Neural progenitor cell (in vitro differentiated cells): Measurements from ENCODE around the gene ADARB2. TPM values are rescaled to one million over a fixed set of nuclear protein-coding genes. Genes with fewer than 3 reads are reported as not detected.

ENCODE experiments used
- DNase-seq: peaks from one replicate; pipeline ENCODE4 v3.0.0-alpha.2; 2016; ENCODE audit warnings: low spot score
- H2AFZ ChIP-seq: fragments of 200-600 bp; sonication (generic); replicated peaks from 2 replicates; pipeline ENCODE4 v1.6.1; 2016; ENCODE audit warnings: antibody characterized with exemption
- H3F3A ChIP-seq: fragments of 200-600 bp; sonication (generic); 2 replicates; pipeline ENCODE4 v1.6.1; 2016; ENCODE audit warnings: antibody characterized with exemption, low read depth
- H3K27ac ChIP-seq: fragments of 200-600 bp; sonication (generic); 2 replicates; pipeline ENCODE4 v1.5.1; 2016; ENCODE audit warnings: mild to moderate bottlenecking
- H3K27me3 ChIP-seq: fragments of 200-600 bp; sonication (generic); 2 replicates; pipeline ENCODE4 v1.6.1; 2016; ENCODE audit warnings: mild to moderate bottlenecking, moderate library complexity
- H3K36me3 ChIP-seq: fragments of 200-600 bp; sonication (generic); 2 replicates; pipeline ENCODE4 v1.5.1; 2016
- H3K4me1 ChIP-seq: fragments of 200-600 bp; sonication (generic); 2 replicates; pipeline ENCODE4 v1.6.1; 2016; ENCODE audit warnings: mixed run types
- H3K4me2 ChIP-seq: fragments of 200-600 bp; sonication (generic); 2 replicates; pipeline ENCODE4 v1.6.1; 2016
- H3K4me3 ChIP-seq: fragments of 200-600 bp; sonication (generic); 2 replicates; pipeline ENCODE4 v1.5.1; 2016
- H3K79me2 ChIP-seq: fragments of 200-600 bp; sonication (generic); 2 replicates; pipeline ENCODE4 v1.6.1; 2016; ENCODE audit warnings: low read depth
- H3K9ac ChIP-seq: fragments of 200-600 bp; sonication (generic); 2 replicates; pipeline ENCODE4 v1.6.1; 2016
- H3K9me3 ChIP-seq: fragments of 200-600 bp; sonication (generic); 2 replicates; pipeline ENCODE4 v1.5.1; 2016; ENCODE audit warnings: low read depth
- H4K20me1 ChIP-seq: fragments of 200-600 bp; sonication (generic); 2 replicates; pipeline ENCODE4 v1.6.1; 2016; ENCODE audit warnings: low read depth
- H3K27ac Mint-ChIP-seq: 3 replicates; pipeline ENCODE4 v1.8.0; 2021; ENCODE audit warnings: mixed read lengths
- H3K27me3 Mint-ChIP-seq: 2 replicates; pipeline ENCODE4 v1.8.0; 2022; ENCODE audit warnings: low read depth, mild to moderate bottlenecking, inconsistent platforms, moderate library complexity, mixed read lengths; ENCODE audit not compliant: insufficient read depth
- H3K36me3 Mint-ChIP-seq: 3 replicates; pipeline ENCODE4 v1.8.0; 2021; ENCODE audit warnings: mixed read lengths
- H3K4me1 Mint-ChIP-seq: 3 replicates; pipeline ENCODE4 v1.8.0; 2021; ENCODE audit warnings: mixed read lengths
- H3K4me3 Mint-ChIP-seq: 3 replicates; pipeline ENCODE4 v1.8.0; 2021; ENCODE audit warnings: mild to moderate bottlenecking, moderate library complexity, mixed read lengths
- H3K9me3 Mint-ChIP-seq: 3 replicates; pipeline ENCODE4 v1.8.0; 2020; ENCODE audit warnings: mixed read lengths
- EZH2 ChIP-seq: fragments of 200-600 bp; sonication (generic); IDR thresholded peaks from 2 replicates; pipeline ENCODE4 v1.6.1; 2017; ENCODE audit warnings: antibody characterized with exemption, mild to moderate bottlenecking, moderate library complexity
- EZH2phosphoT487 ChIP-seq: fragments of 200-600 bp; sonication (generic); IDR thresholded peaks from 2 replicates; pipeline ENCODE4 v1.6.1; 2017; ENCODE audit warnings: antibody characterized with exemption
- total RNA-seq: library from RNA; depleted of rRNA; stranded (reverse); fragments of >200 nt; gene quantifications from 2 replicates; pipeline ENCODE4 v1.2.3, GENCODE V29; 2015; ENCODE audit warnings: low replicate concordance
- TF ChIP-seq, protein P1 (sequence below): fragments of 200-600 bp; sonication (generic); IDR thresholded peaks from 2 replicates; pipeline ENCODE4 v1.5.1; 2017; ENCODE audit warnings: antibody characterized with exemption, mild to moderate bottlenecking

Gene ADARB2
- total RNA-seq, 1 donor from 2014 or later: not detected

DNA sequence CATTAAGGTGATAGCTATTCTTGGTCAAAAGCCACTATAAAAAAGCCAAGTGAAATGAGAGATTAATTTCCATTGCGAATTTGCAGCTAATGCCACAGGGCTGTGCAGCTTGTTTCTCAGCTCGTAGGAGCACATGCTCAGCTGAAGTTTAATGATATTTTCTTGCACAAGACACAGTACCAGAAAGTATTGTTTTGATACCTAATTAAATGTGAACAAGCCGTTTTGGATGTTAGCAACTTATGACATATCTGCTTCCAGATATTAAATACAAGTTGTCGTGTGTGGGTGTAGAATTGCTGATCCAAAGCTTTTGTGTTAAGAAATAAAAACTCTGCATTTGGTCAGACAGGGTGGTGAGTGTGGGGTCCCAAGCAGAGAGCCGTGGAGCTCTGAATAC lies 47.2 kb downstream of the ADARB2 start:
- no peak for DNase-seq
- peaks cover 2% of the 10 kb centered on the region for H3K36me3 Mint-ChIP-seq
- H3K9me3 ChIP-seq: no peaks in the 10 kb centered on the region
- H3F3A ChIP-seq: no peaks in the 10 kb centered on the region
- TF ChIP-seq, protein P1, sequence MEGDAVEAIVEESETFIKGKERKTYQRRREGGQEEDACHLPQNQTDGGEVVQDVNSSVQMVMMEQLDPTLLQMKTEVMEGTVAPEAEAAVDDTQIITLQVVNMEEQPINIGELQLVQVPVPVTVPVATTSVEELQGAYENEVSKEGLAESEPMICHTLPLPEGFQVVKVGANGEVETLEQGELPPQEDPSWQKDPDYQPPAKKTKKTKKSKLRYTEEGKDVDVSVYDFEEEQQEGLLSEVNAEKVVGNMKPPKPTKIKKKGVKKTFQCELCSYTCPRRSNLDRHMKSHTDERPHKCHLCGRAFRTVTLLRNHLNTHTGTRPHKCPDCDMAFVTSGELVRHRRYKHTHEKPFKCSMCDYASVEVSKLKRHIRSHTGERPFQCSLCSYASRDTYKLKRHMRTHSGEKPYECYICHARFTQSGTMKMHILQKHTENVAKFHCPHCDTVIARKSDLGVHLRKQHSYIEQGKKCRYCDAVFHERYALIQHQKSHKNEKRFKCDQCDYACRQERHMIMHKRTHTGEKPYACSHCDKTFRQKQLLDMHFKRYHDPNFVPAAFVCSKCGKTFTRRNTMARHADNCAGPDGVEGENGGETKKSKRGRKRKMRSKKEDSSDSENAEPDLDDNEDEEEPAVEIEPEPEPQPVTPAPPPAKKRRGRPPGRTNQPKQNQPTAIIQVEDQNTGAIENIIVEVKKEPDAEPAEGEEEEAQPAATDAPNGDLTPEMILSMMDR: no peak
- TF ChIP-seq EZH2 (no peak), EZH2phosphoT487 (no peak)
- no peak overlapping the region for H3K27ac Mint-ChIP-seq
- H3K4me3 Mint-ChIP-seq: no peak overlapping the region
- no peaks in the 10 kb centered on the region for H3K79me2 ChIP-seq
- H3K4me3 ChIP-seq: no peak overlapping the region
- no peaks in the 10 kb centered on the region for H4K20me1 ChIP-seq
- H3K27me3 Mint-ChIP-seq: no peaks in the 10 kb centered on the region
- H3K4me1 Mint-ChIP-seq: peaks cover 7% of the 10 kb centered on the region
- H3K27me3 ChIP-seq: no peaks in the 10 kb centered on the region
- H3K4me1 ChIP-seq: peaks cover 2% of the 10 kb centered on the region
- no peak overlapping the region for H3K27ac ChIP-seq
- no peak overlapping the region for H2AFZ ChIP-seq
- no peak overlapping the region for H3K9ac ChIP-seq
- no peak overlapping the region for H3K4me2 ChIP-seq
- no peaks in the 10 kb centered on the region for H3K36me3 ChIP-seq
- H3K9me3 Mint-ChIP-seq: peaks cover 13% of the 10 kb centered on the region

DNA sequence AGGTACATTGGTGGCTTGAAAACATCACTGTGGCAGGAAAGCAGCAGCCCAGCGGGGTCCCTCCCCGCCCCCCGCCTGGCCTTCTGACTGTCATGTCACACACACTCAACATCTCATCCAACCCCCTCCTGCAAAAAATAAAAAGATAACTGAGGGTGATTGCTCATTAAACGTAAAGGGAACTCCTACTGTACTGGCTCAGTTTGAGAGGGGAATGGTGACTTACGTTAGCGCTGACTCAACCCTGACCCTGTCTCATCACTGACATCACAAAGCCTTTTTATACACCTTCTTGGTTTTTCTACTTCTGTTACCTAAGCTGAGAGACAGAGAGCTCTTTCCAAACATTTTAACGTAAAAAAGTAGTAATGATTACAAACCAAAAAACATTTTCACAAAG lies 48.8 kb downstream of the ADARB2 start:
- TF ChIP-seq EZH2 (no peak), EZH2phosphoT487 (no peak)
- TF ChIP-seq, protein P1: no peak
- no peaks in the 10 kb centered on the region for H3K27me3 ChIP-seq
- H3K27ac ChIP-seq: no peak overlapping the region
- H3F3A ChIP-seq: no peaks in the 10 kb centered on the region
- H3K9ac ChIP-seq: no peak overlapping the region
- H3K9me3 Mint-ChIP-seq: peaks cover 15% of the 10 kb centered on the region
- H4K20me1 ChIP-seq: no peaks in the 10 kb centered on the region
- H2AFZ ChIP-seq: no peak overlapping the region
- no peaks in the 10 kb centered on the region for H3K36me3 ChIP-seq
- H3K79me2 ChIP-seq: no peaks in the 10 kb centered on the region
- no peak overlapping the region for H3K4me2 ChIP-seq
- DNase-seq: no peak
- H3K36me3 Mint-ChIP-seq: peaks cover 3% of the 10 kb centered on the region
- H3K27me3 Mint-ChIP-seq: no peaks in the 10 kb centered on the region
- H3K4me3 Mint-ChIP-seq: no peak overlapping the region
- H3K4me3 ChIP-seq: no peak overlapping the region
- H3K27ac Mint-ChIP-seq: no peak overlapping the region
- no peaks in the 10 kb centered on the region for H3K9me3 ChIP-seq
- H3K4me1 Mint-ChIP-seq: peaks cover 7% of the 10 kb centered on the region
- peaks cover 2% of the 10 kb centered on the region for H3K4me1 ChIP-seq

DNA sequence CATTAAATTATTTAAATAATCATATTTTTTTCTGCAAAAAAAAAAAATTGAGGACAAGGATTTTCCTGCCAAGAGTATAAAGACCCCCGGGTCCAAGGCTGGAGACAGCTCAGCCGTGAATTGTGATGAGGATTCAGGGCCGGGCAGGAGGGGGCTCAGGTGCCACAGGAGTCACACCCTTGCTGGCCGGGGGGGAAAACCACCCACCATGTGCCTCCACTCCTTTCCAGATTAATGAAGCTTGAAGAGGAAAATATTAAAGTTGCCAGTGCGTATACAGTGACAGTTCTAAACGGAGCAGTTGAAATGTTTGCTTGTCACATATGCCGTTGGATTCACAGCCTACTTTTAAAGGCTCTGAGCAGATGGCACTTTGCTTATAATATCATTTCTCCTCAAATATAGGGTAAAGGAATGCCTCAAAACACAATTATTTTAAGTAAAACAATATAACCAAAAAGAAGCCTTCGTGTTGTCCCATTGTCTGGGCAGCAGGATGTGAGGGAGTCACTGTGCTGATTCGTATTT lies 49.6 kb downstream of the ADARB2 start:
- Histone ChIP-seq H3K36me3 (no peaks in the 10 kb centered on the region), H3K9me3 (no peaks in the 10 kb centered on the region), H3K4me3 (no peak overlapping the region), H3F3A (no peaks in the 10 kb centered on the region), H3K4me2 (no peak overlapping the region), H3K27ac (no peak overlapping the region), H4K20me1 (no peaks in the 10 kb centered on the region), H2AFZ (no peak overlapping the region), H3K79me2 (no peaks in the 10 kb centered on the region), H3K27me3 (no peaks in the 10 kb centered on the region), H3K4me1 (peaks cover 2% of the 10 kb centered on the region), H3K9ac (no peak overlapping the region)
- peaks cover 15% of the 10 kb centered on the region for H3K9me3 Mint-ChIP-seq
- H3K4me3 Mint-ChIP-seq: no peak overlapping the region
- no peak overlapping the region for H3K27ac Mint-ChIP-seq
- peaks cover 3% of the 10 kb centered on the region for H3K36me3 Mint-ChIP-seq
- peaks cover 9% of the 10 kb centered on the region for H3K4me1 Mint-ChIP-seq
- no peaks in the 10 kb centered on the region for H3K27me3 Mint-ChIP-seq
- TF ChIP-seq, protein P1: no peak
- no peak for TF ChIP-seq EZH2
- TF ChIP-seq EZH2phosphoT487: no peak
- no peak for DNase-seq
